Gastrocnemius medialis (tissue), 4 donors: ENCODE data around the gene KIF5B. TPM values are rescaled to one million over a fixed set of nuclear protein-coding genes. Genes with fewer than 3 reads are reported as not detected.

ENCODE experiments used
- ATAC-seq, 2 donors: fragments of 150-250 bp; one replicate each; pipeline ENCODE4 v1.9.1; 2016
- DNase-seq, 2 donors: peaks; one replicate each; pipeline ENCODE4 v3.0.0-alpha.2; 2019
- H3K27ac ChIP-seq, 4 donors: fragments of 200-600 bp; sonication (generic); 1 replicate in 1 of 4; 2 replicates in 3 of 4; pipeline ENCODE4 v1.5.1; 2016 to 2018; ENCODE audit warnings: mild to moderate bottlenecking in 2 of 4, moderate library complexity in 1 of 4
- H3K27me3 ChIP-seq, 3 donors: fragments of 200-600 bp; sonication (generic) in 2 of 3; 1 replicate in 1 of 3; 2 replicates in 2 of 3; pipeline versions ENCODE4 v1.5.1 to v1.6.0; 2016 to 2019; ENCODE audit warnings: mild to moderate bottlenecking in 1 of 3, moderate library complexity in 1 of 3
- H3K36me3 ChIP-seq, 2 donors: fragments of 200-600 bp; sonication (generic) in 1 of 2; one replicate each; pipeline ENCODE4 v1.5.1; 2017 to 2018
- H3K4me1 ChIP-seq, 2 donors: fragments of 200-600 bp; sonication (generic) in 1 of 2; one replicate each; pipeline ENCODE4 v1.5.1; 2016 to 2017; ENCODE audit warnings: mild to moderate bottlenecking in 2 of 2
- H3K4me3 ChIP-seq, 4 donors: fragments of 200-600 bp; sonication (generic) in 3 of 4; 1 replicate in 1 of 4; 2 replicates in 3 of 4; pipeline ENCODE4 v1.5.1; 2016 to 2019; ENCODE audit warnings: mild to moderate bottlenecking in 2 of 4
- H3K9me3 ChIP-seq, 3 donors: fragments of 200-600 bp; sonication (generic) in 2 of 3; 1 replicate in 1 of 3; 2 replicates in 2 of 3; pipeline ENCODE4 v1.5.1; 2016 to 2019
- CTCF ChIP-seq, 5 experiments: fragments of 450-650 bp in 3 of 5; fragments of 200-600 bp in 2 of 5; sonication (generic) in 2 of 5; IDR thresholded peaks in 4 of 5; conservative IDR thresholded peaks in 1 of 5; 1 replicate in 4 of 5; 2 replicates in 1 of 5; pipeline ENCODE4 v1.5.1; 2016 to 2019; ENCODE audit warnings: antibody characterized with exemption in 5 of 5, mild to moderate bottlenecking in 3 of 5, moderate library complexity in 3 of 5
- POLR2A ChIP-seq, 2 donors: fragments of 450-650 bp; IDR thresholded peaks; one replicate each; pipeline ENCODE4 v1.6.1; 2017; ENCODE audit warnings: antibody characterized with exemption in 2 of 2, mild to moderate bottlenecking in 2 of 2, moderate library complexity in 2 of 2
- in situ Hi-C, 4 donors: fragments of 200-750 bp; cut with MboI; loops; one replicate each; pipeline versions ENCODE4 v1.15.0 to v1.8.0; 2017; ENCODE audit warnings: low sequenced_read_pairs in 4 of 4
- intact Hi-C: fragments of 100-400 bp; cut with DNase I; formaldehyde crosslinking; loops from one replicate; pipeline ENCODE4 v1.15.1; 2023; ENCODE audit warnings: low total_unique reads
- total RNA-seq, 4 donors: library from RNA; depleted of rRNA; stranded (reverse); fragments of >200 nt; gene quantifications; one replicate each; pipeline versions ENCODE4 v1.1.0 to v1.2.3, GENCODE V29; 2016

The KIF5B gene
- total RNA-seq, 4 donors from 2014 or later = 123 to 151 (median 142) TPM

- Histone ChIP-seq H3K4me3 (no peak overlapping the region), H3K27ac (no peak overlapping the region), H3K4me1 (peaks cover 0 to 5% of the 10 kb centered on the region in 2 donors), H3K27me3 (no peaks in the 10 kb centered on the region), H3K36me3 (no peaks in the 10 kb centered on the region), H3K9me3 (peaks cover 0 to 5% (median 0%) of the 10 kb centered on the region in 3 donors)
- DNase-seq (no peak), ATAC-seq (no peak)
- in situ Hi-C loops = loop anchor here in 2 of 4 donors (25.0 kb wide), 2 partner anchors 276 to 301 kb away; partner anchors contain the start of gene EPC1 (in 1 of the 2)
- intact Hi-C loops = no loop called here
- no peak for TF ChIP-seq POLR2A (IDR thresholded peaks at IDR 0.05)
- no peak for TF ChIP-seq CTCF (IDR thresholded peaks at IDR 0.05 in 4 of 5, conservative IDR thresholded peaks at IDR 0.05 in 1 of 5)
Observed at GRCh38 chr10:32061440-32061839, 5.2 kb upstream of the KIF5B start.

- H3K36me3 ChIP-seq = no peaks in the 10 kb centered on the region
- no peak overlapping the region for H3K4me3 ChIP-seq
- no peaks in the 10 kb centered on the region for H3K27me3 ChIP-seq
- H3K9me3 ChIP-seq = no peaks in the 10 kb centered on the region
- peaks cover 0 to 5% of the 10 kb centered on the region in 2 donors for H3K4me1 ChIP-seq
- in situ Hi-C loops = loop anchor here in 2 of 4 donors (25.0 kb wide), 2 partner anchors 277 to 302 kb away; partner anchors contain the start of gene EPC1 (in 1 of the 2)
- ATAC-seq = no peak
- no peak for DNase-seq
- H3K27ac ChIP-seq = no peak overlapping the region
- TF ChIP-seq CTCF (IDR thresholded peaks at IDR 0.05 in 4 of 5, conservative IDR thresholded peaks at IDR 0.05 in 1 of 5) (no peak), POLR2A (IDR thresholded peaks at IDR 0.05) (no peak)
- intact Hi-C loops = no loop called here
Observed at GRCh38 chr10:32060347-32060746, 4.1 kb upstream of the KIF5B start.

GRCh38 chr10:32059472-32059871 lies 3.2 kb upstream of the KIF5B start:
- no peaks in the 10 kb centered on the region for H3K27me3 ChIP-seq
- no peak overlapping the region for H3K27ac ChIP-seq
- H3K9me3 ChIP-seq = no peaks in the 10 kb centered on the region
- in situ Hi-C loops = loop anchor here in 3 of 4 donors (10.0 to 25.0 kb wide), 3 partner anchors 278 to 315 kb away; partner anchors contain the start of gene EPC1 (in 1 of the 3)
- TF ChIP-seq CTCF (IDR thresholded peaks at IDR 0.05 in 4 of 5, conservative IDR thresholded peaks at IDR 0.05 in 1 of 5) = no peak
- no peak for TF ChIP-seq POLR2A (IDR thresholded peaks at IDR 0.05)
- H3K36me3 ChIP-seq = no peaks in the 10 kb centered on the region
- DNase-seq (no peak), ATAC-seq (no peak)
- intact Hi-C loops = loop anchor here (5.0 to 10.0 kb wide), 3 partner anchors 313 to 1087 kb away; partner anchors contain the start of gene ITGB1
- H3K4me3 ChIP-seq = no peak overlapping the region
- peaks cover under 1 to 5% of the 10 kb centered on the region in 2 donors for H3K4me1 ChIP-seq

- Histone ChIP-seq H3K9me3 (no peaks in the 10 kb centered on the region), H3K36me3 (no peaks in the 10 kb centered on the region), H3K27ac (peak overlapping the region; percentile 87 to 99 (median 96)), H3K27me3 (no peaks in the 10 kb centered on the region), H3K4me3 (peak overlapping the region; percentile 75 to 91 (median 84)), H3K4me1 (peaks cover 24 to 26% of the 10 kb centered on the region in 2 donors)
- no peak for TF ChIP-seq POLR2A (IDR thresholded peaks at IDR 0.05)
- TF ChIP-seq CTCF (IDR thresholded peaks at IDR 0.05 in 4 of 5, conservative IDR thresholded peaks at IDR 0.05 in 1 of 5) = no peak
- intact Hi-C loops (loop anchor here (2.0 to 10.0 kb wide), 4 partner anchors 194 to 1085 kb away; partner anchors contain the start of gene ITGB1), in situ Hi-C loops (loop anchor here in 3 of 4 donors (10.0 to 25.0 kb wide), 3 partner anchors 280 to 318 kb away; partner anchors contain the start of gene EPC1 (in 1 of the 3))
- no peak for ATAC-seq
- no peak for DNase-seq
Observed at GRCh38 chr10:32057036-32057372, 779 bp upstream of the KIF5B start.
